Mucosa of rectum (tissue), 2 donors: ENCODE results near the gene PPM1D.
A peak's percentile ranks its signal among the peaks of the same experiment; 100 is the strongest.

Source experiments
- H3K27ac ChIP-seq, 2 donors: one replicate each; pipeline ENCODE4 v1.7.0; 2013; ENCODE audit warnings: inconsistent platforms in 2 of 2, low read depth in 2 of 2, low read length in 2 of 2
- H3K27me3 ChIP-seq, 2 donors: one replicate each; pipeline ENCODE4 v1.7.0; 2013; ENCODE audit warnings: low read length in 2 of 2; ENCODE audit not compliant: control insufficient read depth in 2 of 2, insufficient read depth in 2 of 2
- H3K36me3 ChIP-seq, 2 donors: one replicate each; pipeline ENCODE4 v1.7.0; 2013; ENCODE audit warnings: low read length in 2 of 2; ENCODE audit not compliant: control insufficient read depth in 2 of 2, insufficient read depth in 2 of 2
- H3K4me1 ChIP-seq, 2 donors: one replicate each; pipeline ENCODE4 v1.7.0; 2013; ENCODE audit warnings: low read length in 2 of 2, mild to moderate bottlenecking in 1 of 2; ENCODE audit not compliant: control insufficient read depth in 2 of 2, insufficient read depth in 2 of 2
- H3K4me3 ChIP-seq, 2 donors: one replicate each; pipeline ENCODE4 v1.7.0; 2013; ENCODE audit warnings: low read length in 2 of 2
- H3K9ac ChIP-seq, 2 donors: one replicate each; pipeline ENCODE4 v1.7.0; 2013; ENCODE audit warnings: low read length in 2 of 2, low read depth in 1 of 2, mild to moderate bottlenecking in 1 of 2
- H3K9me3 ChIP-seq, 2 donors: one replicate each; pipeline ENCODE4 v1.7.0; 2013; ENCODE audit warnings: low read length in 2 of 2; ENCODE audit not compliant: control insufficient read depth in 2 of 2
- donor health status: healthy.
- donor health status: Normal muscosa, but diverticular disease.

The PPM1D gene

GRCh38 chr17:60565233-60565632 is 34.8 kb upstream of the PPM1D start:
- no peak overlapping the region for H3K9ac ChIP-seq
- H3K4me1 ChIP-seq = no peaks in the 10 kb centered on the region
- no peak overlapping the region for H3K4me3 ChIP-seq
- no peaks in the 10 kb centered on the region for H3K27me3 ChIP-seq
- H3K36me3 ChIP-seq = no peaks in the 10 kb centered on the region
- no peak overlapping the region for H3K27ac ChIP-seq
- H3K9me3 ChIP-seq = no peaks in the 10 kb centered on the region

GRCh38 chr17:60573236-60574051 is 26.5 kb upstream of the PPM1D start:
- Histone ChIP-seq H3K36me3 (no peaks in the 10 kb centered on the region), H3K27ac (no peak overlapping the region), H3K9me3 (no peaks in the 10 kb centered on the region), H3K4me3 (no peak overlapping the region), H3K4me1 (peaks cover 2 to 8% of the 10 kb centered on the region in 2 donors), H3K9ac (no peak overlapping the region), H3K27me3 (no peaks in the 10 kb centered on the region)

- Histone ChIP-seq H3K27ac (peak overlapping the region; percentile 34 to 49), H3K9ac (peak overlapping the region in 1 of 2 donors; percentile 55), H3K4me3 (peak overlapping the region; percentile 69 to 75), H3K36me3 (no peaks in the 10 kb centered on the region), H3K9me3 (no peaks in the 10 kb centered on the region), H3K4me1 (peaks cover 2 to 8% of the 10 kb centered on the region in 2 donors), H3K27me3 (no peaks in the 10 kb centered on the region)
These were observed 22.7 kb upstream of the PPM1D start for GRCh38 chr17:60577147-60577915.

GRCh38 chr17:60579090-60579489 is 20.9 kb upstream of the PPM1D start:
- Histone ChIP-seq H3K36me3 (no peaks in the 10 kb centered on the region), H3K27me3 (no peaks in the 10 kb centered on the region), H3K4me3 (no peak overlapping the region), H3K4me1 (peaks cover 2 to 8% of the 10 kb centered on the region in 2 donors), H3K9ac (no peak overlapping the region), H3K27ac (no peak overlapping the region), H3K9me3 (no peaks in the 10 kb centered on the region)

GRCh38 chr17:60579551-60579950 is 20.4 kb upstream of the PPM1D start:
- no peak overlapping the region for H3K9ac ChIP-seq
- no peak overlapping the region for H3K4me3 ChIP-seq
- H3K27ac ChIP-seq = no peak overlapping the region
- H3K36me3 ChIP-seq = no peaks in the 10 kb centered on the region
- no peaks in the 10 kb centered on the region for H3K27me3 ChIP-seq
- H3K4me1 ChIP-seq = peaks cover 2 to 8% of the 10 kb centered on the region in 2 donors
- H3K9me3 ChIP-seq = no peaks in the 10 kb centered on the region

- Histone ChIP-seq H3K9ac (no peak overlapping the region), H3K27ac (no peak overlapping the region), H3K36me3 (no peaks in the 10 kb centered on the region), H3K4me3 (no peak overlapping the region), H3K4me1 (no peaks in the 10 kb centered on the region), H3K27me3 (no peaks in the 10 kb centered on the region), H3K9me3 (no peaks in the 10 kb centered on the region)
These were observed 17.0 kb upstream of the PPM1D start for GRCh38 chr17:60583008-60583407.

- no peaks in the 10 kb centered on the region for H3K4me1 ChIP-seq
- no peaks in the 10 kb centered on the region for H3K9me3 ChIP-seq
- no peaks in the 10 kb centered on the region for H3K27me3 ChIP-seq
- no peak overlapping the region for H3K27ac ChIP-seq
- no peak overlapping the region for H3K9ac ChIP-seq
- no peaks in the 10 kb centered on the region for H3K36me3 ChIP-seq
- H3K4me3 ChIP-seq = no peak overlapping the region
These were observed 14.1 kb upstream of the PPM1D start for GRCh38 chr17:60585887-60586286.

- H3K4me3 ChIP-seq = no peak overlapping the region
- H3K9ac ChIP-seq = no peak overlapping the region
- H3K4me1 ChIP-seq = no peaks in the 10 kb centered on the region
- H3K36me3 ChIP-seq = no peaks in the 10 kb centered on the region
- no peaks in the 10 kb centered on the region for H3K27me3 ChIP-seq
- H3K9me3 ChIP-seq = no peaks in the 10 kb centered on the region
- no peak overlapping the region for H3K27ac ChIP-seq
These were observed 13.6 kb upstream of the PPM1D start for GRCh38 chr17:60586288-60586974.

GRCh38 chr17:60590070-60590469 is 9.9 kb upstream of the PPM1D start:
- no peaks in the 10 kb centered on the region for H3K36me3 ChIP-seq
- H3K9me3 ChIP-seq = no peaks in the 10 kb centered on the region
- H3K9ac ChIP-seq = no peak overlapping the region
- no peaks in the 10 kb centered on the region for H3K4me1 ChIP-seq
- no peak overlapping the region for H3K27ac ChIP-seq
- no peak overlapping the region for H3K4me3 ChIP-seq
- no peaks in the 10 kb centered on the region for H3K27me3 ChIP-seq

- no peak overlapping the region for H3K4me3 ChIP-seq
- no peaks in the 10 kb centered on the region for H3K27me3 ChIP-seq
- no peaks in the 10 kb centered on the region for H3K9me3 ChIP-seq
- no peaks in the 10 kb centered on the region for H3K4me1 ChIP-seq
- H3K9ac ChIP-seq = no peak overlapping the region
- no peaks in the 10 kb centered on the region for H3K36me3 ChIP-seq
- no peak overlapping the region for H3K27ac ChIP-seq
These were observed 7.2 kb upstream of the PPM1D start for GRCh38 chr17:60592750-60593149.
